PC-9 (cell line): ENCODE results near the gene ALK. TPM values are rescaled to one million over a fixed set of nuclear protein-coding genes. Genes with fewer than 3 reads are reported as not detected.

Experiments used
- BruUV-seq: library from RNA; stranded (reverse); fragments of 400-500 nt; replicated peaks from 2 replicates; lab custom pipeline; 2021; lab: Mats Ljungman, UMichigan
- CTCF ChIA-PET: fragments of 300-600 bp; sonication (Branson Sonifier 250); formaldehyde crosslinking; loops from one replicate; lab custom pipeline; 2022; ENCODE audit warnings: antibody characterized with exemption; lab: Charles Lee
- POLR2A ChIA-PET: fragments of 300-600 bp; sonication (Branson Sonifier 250); formaldehyde crosslinking; loops from one replicate; lab custom pipeline; 2022; ENCODE audit warnings: antibody characterized with exemption; ENCODE audit not compliant: unreplicated experiment; lab: Charles Lee
- DNase-seq, 2 experiments: peaks; one replicate each; pipeline versions ENCODE4 v3.0.0 to v3.0.0-alpha.2; 2015 to 2022; ENCODE audit warnings: mixed read lengths in 1 of 2
- H2AFZ ChIP-seq: fragments of 200-600 bp; sonication (generic); 2 replicates; pipeline ENCODE4 v1.8.1; 2017; ENCODE audit warnings: antibody characterized with exemption
- H3F3A ChIP-seq: fragments of 200-600 bp; sonication (generic); 2 replicates; pipeline ENCODE4 v1.8.1; 2017; ENCODE audit warnings: antibody characterized with exemption, mild to moderate bottlenecking, low read depth; ENCODE audit not compliant: insufficient read depth
- H3K27ac ChIP-seq: fragments of 200-600 bp; sonication (generic); 2 replicates; pipeline ENCODE4 v1.6.1; 2016; ENCODE audit warnings: mixed run types
- H3K27me3 ChIP-seq: fragments of 200-600 bp; sonication (generic); 2 replicates; pipeline ENCODE4 v1.6.1; 2016; ENCODE audit warnings: low read depth, mixed run types; ENCODE audit not compliant: insufficient read depth
- H3K36me3 ChIP-seq: fragments of 200-600 bp; sonication (generic); 2 replicates; pipeline ENCODE4 v1.6.1; 2016; ENCODE audit warnings: low read depth, mixed run types
- H3K4me1 ChIP-seq: fragments of 200-600 bp; sonication (generic); replicated peaks from 2 replicates; pipeline ENCODE4 v1.6.1; 2016; ENCODE audit warnings: mixed run types; ENCODE audit not compliant: insufficient read depth
- H3K4me2 ChIP-seq: fragments of 200-600 bp; sonication (generic); 2 replicates; pipeline ENCODE4 v1.6.1; 2017; ENCODE audit warnings: mixed run types
- H3K4me3 ChIP-seq: fragments of 200-600 bp; sonication (generic); 2 replicates; pipeline ENCODE4 v1.6.1; 2016; ENCODE audit warnings: mixed run types
- H3K79me2 ChIP-seq: fragments of 200-600 bp; sonication (generic); 2 replicates; pipeline ENCODE4 v1.6.1; 2017; ENCODE audit warnings: low read depth, mixed run types
- H3K9me2 ChIP-seq: fragments of 200-600 bp; sonication (generic); 2 replicates; pipeline ENCODE4 v1.8.1; 2017; ENCODE audit warnings: mild to moderate bottlenecking; ENCODE audit not compliant: insufficient read depth
- H3K9me3 ChIP-seq: fragments of 200-600 bp; sonication (generic); 2 replicates; pipeline ENCODE4 v1.8.1; 2016; ENCODE audit warnings: low read depth; ENCODE audit not compliant: insufficient read depth
- H4K20me1 ChIP-seq: fragments of 200-600 bp; sonication (generic); 2 replicates; pipeline ENCODE4 v1.8.1; 2017; ENCODE audit not compliant: insufficient read depth
- CTCF ChIP-seq: fragments of 200-600 bp; sonication (generic); conservative IDR thresholded peaks from 2 replicates; pipeline ENCODE4 v1.6.1; 2017; ENCODE audit warnings: mixed run types, antibody characterized with exemption, mild to moderate bottlenecking, moderate library complexity
- EZH2 ChIP-seq: fragments of 200-600 bp; sonication (generic); IDR thresholded peaks from 2 replicates; pipeline ENCODE4 v1.8.0; 2017; ENCODE audit warnings: antibody characterized with exemption, low read depth
- intact Hi-C: fragments of 100-400 bp; cut with micrococcal nuclease; formaldehyde crosslinking; loops from one replicate; pipeline ENCODE4 v1.10.0; 2022; ENCODE audit not compliant: unreplicated experiment
- total RNA-seq: library from RNA; stranded (reverse); gene quantifications from 2 replicates; pipeline ENCODE4 v1.2.3, GENCODE V29; 2021

Gene ALK
- total RNA-seq, 1 experiment from 2014 or later: not detected

GRCh38 chr2:29376541-29376940 lies 544.8 kb downstream of the ALK start:
- Histone ChIP-seq H4K20me1 (no peaks in the 10 kb centered on the region), H3K9me3 (no peaks in the 10 kb centered on the region), H3K9me2 (no peaks in the 10 kb centered on the region), H3K27me3 (peaks cover 54% of the 10 kb centered on the region), H2AFZ (no peak overlapping the region), H3K4me1 (no peaks in the 10 kb centered on the region), H3F3A (no peaks in the 10 kb centered on the region), H3K36me3 (no peaks in the 10 kb centered on the region), H3K4me2 (no peak overlapping the region), H3K79me2 (no peaks in the 10 kb centered on the region), H3K4me3 (no peak overlapping the region), H3K27ac (no peak overlapping the region)
- DNase-seq: peak in 1 of 2 experiments; percentile 31
- intact Hi-C loops: no loop called here
- CTCF ChIA-PET: interaction anchor here (0.6 kb wide), 1 partner anchor 11 kb away, joined by 4 read pairs; no protein-coding TSS in a partner anchor
- BruUV-seq: no TSS peak
- POLR2A ChIA-PET: no interaction called here
- no peak for TF ChIP-seq CTCF
- no peak for TF ChIP-seq EZH2

GRCh38 chr2:29375843-29376242 lies 545.5 kb downstream of the ALK start:
- no peaks in the 10 kb centered on the region for H3K79me2 ChIP-seq
- H3K9me3 ChIP-seq: no peaks in the 10 kb centered on the region
- H3K4me3 ChIP-seq: no peak overlapping the region
- no peaks in the 10 kb centered on the region for H3K9me2 ChIP-seq
- H3K27ac ChIP-seq: no peak overlapping the region
- peaks cover 52% of the 10 kb centered on the region for H3K27me3 ChIP-seq
- ChIA-PET POLR2A (no interaction called here), CTCF (interaction anchor here (0.6 kb wide), 1 partner anchor 10 kb away, joined by 4 read pairs; no protein-coding TSS in a partner anchor)
- intact Hi-C loops: no loop called here
- no peak overlapping the region for H3K4me2 ChIP-seq
- TF ChIP-seq EZH2 (no peak), CTCF (no peak)
- no peaks in the 10 kb centered on the region for H4K20me1 ChIP-seq
- no peaks in the 10 kb centered on the region for H3F3A ChIP-seq
- DNase-seq: no peak
- H2AFZ ChIP-seq: no peak overlapping the region
- no peaks in the 10 kb centered on the region for H3K36me3 ChIP-seq
- no peaks in the 10 kb centered on the region for H3K4me1 ChIP-seq
- BruUV-seq: no TSS peak

- ChIA-PET POLR2A (no interaction called here), CTCF (no interaction called here)
- no TSS peak for BruUV-seq
Measured at GRCh38 chr2:29374823-29375222, 546.6 kb downstream of the ALK start.

More at GRCh38 chr2:29374823-29375222, 546.6 kb downstream of the ALK start:
- intact Hi-C loops: no loop called here
- Histone ChIP-seq H3K9me3 (no peaks in the 10 kb centered on the region), H3K27me3 (peaks cover 59% of the 10 kb centered on the region), H3K27ac (no peak overlapping the region), H3K79me2 (no peaks in the 10 kb centered on the region), H4K20me1 (no peaks in the 10 kb centered on the region), H3K9me2 (no peaks in the 10 kb centered on the region), H3F3A (no peaks in the 10 kb centered on the region), H3K4me3 (no peak overlapping the region), H3K4me1 (no peaks in the 10 kb centered on the region), H3K36me3 (no peaks in the 10 kb centered on the region), H3K4me2 (no peak overlapping the region), H2AFZ (no peak overlapping the region)
- DNase-seq: peak in 1 of 2 experiments; percentile 11
- TF ChIP-seq EZH2: no peak
- TF ChIP-seq CTCF: no peak
